Measurements from ENCODE around the gene ARSA. TPM values are rescaled to one million over a fixed set of nuclear protein-coding genes. Genes with fewer than 3 reads are reported as not detected.

ARSA gene
- total RNA-seq, 2 donors from 2014 or later = 60.7 to 81.7 TPM

- H3K4me1 ChIP-seq (replicated peaks) = peaks cover 6% of the 10 kb centered on the region
- H3K36me3 ChIP-seq = no peaks in the 10 kb centered on the region
- peak overlapping the region; percentile 60 to 61 for H3K4me3 ChIP-seq
- no peaks in the 10 kb centered on the region for H3K9me3 ChIP-seq
- intact Hi-C loops (cut with DNase I) = loop anchor here (5.0 kb wide), 1 partner anchor 45 kb away; the partner anchor contains the start of gene CHKB
- no peak for DNase-seq (ENCODE audit: low spot score)
- 79% methylated on average over 42 of the region's 42 CpGs for WGBS
- no peak for TF ChIP-seq POLR2A (IDR thresholded peaks at IDR 0.05)
- TF ChIP-seq CTCF (IDR thresholded peaks at IDR 0.05) = no peak
- no peak for TF ChIP-seq POLR2AphosphoS5 (IDR thresholded peaks at IDR 0.05)
- peak overlapping the region; percentile 77 to 78 for H3K27ac ChIP-seq
- no peaks in the 10 kb centered on the region for H3K27me3 ChIP-seq (replicated peaks; ENCODE audit: insufficient read depth)
These were observed 906 bp downstream of the ARSA start for GRCh38 chr22:50626850-50627641.

- H3K27ac ChIP-seq = no peak overlapping the region
- WGBS = 86% methylated on average over 11 of the region's 12 CpGs
- peaks cover 6% of the 10 kb centered on the region for H3K4me1 ChIP-seq (replicated peaks)
- H3K27me3 ChIP-seq (replicated peaks; ENCODE audit: insufficient read depth) = no peaks in the 10 kb centered on the region
- TF ChIP-seq POLR2AphosphoS5 (IDR thresholded peaks at IDR 0.05) (no peak), CTCF (IDR thresholded peaks at IDR 0.05) (no peak), POLR2A (IDR thresholded peaks at IDR 0.05) (no peak)
- H3K9me3 ChIP-seq = no peaks in the 10 kb centered on the region
- no peak overlapping the region for H3K4me3 ChIP-seq
- intact Hi-C loops (cut with DNase I) = loop anchor here (5.0 kb wide), 1 partner anchor 44 kb away; the partner anchor contains the start of gene CHKB
- no peaks in the 10 kb centered on the region for H3K36me3 ChIP-seq
- no peak for DNase-seq (ENCODE audit: low spot score)
These were observed 1.6 kb downstream of the ARSA start for GRCh38 chr22:50626314-50626849.

- WGBS = 91% methylated on average over 26 of the region's 27 CpGs
- peaks cover 6% of the 10 kb centered on the region for H3K4me1 ChIP-seq (replicated peaks)
These were observed 2.2 kb downstream of the ARSA start for GRCh38 chr22:50625568-50626313.

GRCh38 chr22:50625131-50625567 is 2.8 kb downstream of the ARSA start:
- peaks cover 6% of the 10 kb centered on the region for H3K4me1 ChIP-seq (replicated peaks)

More at GRCh38 chr22:50625568-50626313, 2.2 kb downstream of the ARSA start:
- Histone ChIP-seq H3K4me3 (no peak overlapping the region), H3K9me3 (no peaks in the 10 kb centered on the region), H3K27ac (no peak overlapping the region), H3K36me3 (no peaks in the 10 kb centered on the region), H3K27me3 (replicated peaks; ENCODE audit: insufficient read depth) (no peaks in the 10 kb centered on the region)
- DNase-seq (ENCODE audit: low spot score) = no peak
- intact Hi-C loops (cut with DNase I) = loop anchor here (5.0 kb wide), 1 partner anchor 43 kb away; the partner anchor contains the start of gene CHKB
- TF ChIP-seq CTCF (IDR thresholded peaks at IDR 0.05) (no peak), POLR2A (IDR thresholded peaks at IDR 0.05) (no peak), POLR2AphosphoS5 (IDR thresholded peaks at IDR 0.05) (no peak)

More at GRCh38 chr22:50625131-50625567, 2.8 kb downstream of the ARSA start:
- no peaks in the 10 kb centered on the region for H3K27me3 ChIP-seq (replicated peaks; ENCODE audit: insufficient read depth)
- intact Hi-C loops (cut with DNase I) = loop anchor here (5.0 kb wide), 1 partner anchor 43 kb away; the partner anchor contains the start of gene CHKB
- TF ChIP-seq POLR2AphosphoS5 (IDR thresholded peaks at IDR 0.05) = no peak
- H3K9me3 ChIP-seq = no peaks in the 10 kb centered on the region
- no peak overlapping the region for H3K4me3 ChIP-seq
- no peaks in the 10 kb centered on the region for H3K36me3 ChIP-seq
- DNase-seq (ENCODE audit: low spot score) = no peak
- 83% methylated on average over 14 of the region's 14 CpGs for WGBS
- H3K27ac ChIP-seq = no peak overlapping the region

Measured in prostate gland (tissue), 2 donors.